Measurements from ENCODE around the gene GBP5. TPM values are rescaled to one million over a fixed set of nuclear protein-coding genes. Genes with fewer than 3 reads are reported as not detected.

The GBP5 gene
- total RNA-seq, 1 donor: under 0.01 TPM

DNA sequence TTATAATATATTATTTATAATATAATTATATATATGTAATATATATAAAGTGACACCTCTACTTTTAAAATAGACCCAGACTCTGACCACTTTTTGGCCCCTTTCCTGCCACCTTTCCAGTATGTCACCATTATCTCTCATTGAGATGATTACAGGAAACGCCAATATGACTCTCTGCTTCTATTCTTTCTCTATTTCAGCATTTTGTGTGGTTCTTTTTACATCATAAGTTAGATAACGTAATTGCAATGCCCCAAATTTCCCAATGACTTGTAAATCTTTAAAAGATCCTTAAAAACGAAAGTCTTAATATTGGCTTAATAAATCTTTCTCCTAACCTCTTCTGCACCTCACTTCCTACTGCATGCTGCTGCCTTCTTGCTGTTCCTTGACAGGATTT is 8.1 kb upstream of the GBP5 start:
- H3K4me1 ChIP-seq (ENCODE audit: insufficient read depth, low read length): no peaks in the 10 kb centered on the region
- no peaks in the 10 kb centered on the region for H4K20me1 ChIP-seq (ENCODE audit: insufficient read depth, low read length)
- H2AFZ ChIP-seq (ENCODE audit: low read length): no peak overlapping the region
- no peak overlapping the region for H3K4me3 ChIP-seq (ENCODE audit: insufficient read depth, low read length)
- H3K4me2 ChIP-seq (ENCODE audit: insufficient read depth, low read length): no peak overlapping the region
- H3K27me3 ChIP-seq (ENCODE audit: insufficient read depth, low read length): no peaks in the 10 kb centered on the region
- no peak for DNase-seq (ENCODE audit: insufficient read length, low spot score, missing footprints)
- no peaks in the 10 kb centered on the region for H3K9me3 ChIP-seq (ENCODE audit: low read depth, low read length)
- TF ChIP-seq, protein P1, sequence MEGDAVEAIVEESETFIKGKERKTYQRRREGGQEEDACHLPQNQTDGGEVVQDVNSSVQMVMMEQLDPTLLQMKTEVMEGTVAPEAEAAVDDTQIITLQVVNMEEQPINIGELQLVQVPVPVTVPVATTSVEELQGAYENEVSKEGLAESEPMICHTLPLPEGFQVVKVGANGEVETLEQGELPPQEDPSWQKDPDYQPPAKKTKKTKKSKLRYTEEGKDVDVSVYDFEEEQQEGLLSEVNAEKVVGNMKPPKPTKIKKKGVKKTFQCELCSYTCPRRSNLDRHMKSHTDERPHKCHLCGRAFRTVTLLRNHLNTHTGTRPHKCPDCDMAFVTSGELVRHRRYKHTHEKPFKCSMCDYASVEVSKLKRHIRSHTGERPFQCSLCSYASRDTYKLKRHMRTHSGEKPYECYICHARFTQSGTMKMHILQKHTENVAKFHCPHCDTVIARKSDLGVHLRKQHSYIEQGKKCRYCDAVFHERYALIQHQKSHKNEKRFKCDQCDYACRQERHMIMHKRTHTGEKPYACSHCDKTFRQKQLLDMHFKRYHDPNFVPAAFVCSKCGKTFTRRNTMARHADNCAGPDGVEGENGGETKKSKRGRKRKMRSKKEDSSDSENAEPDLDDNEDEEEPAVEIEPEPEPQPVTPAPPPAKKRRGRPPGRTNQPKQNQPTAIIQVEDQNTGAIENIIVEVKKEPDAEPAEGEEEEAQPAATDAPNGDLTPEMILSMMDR (IDR thresholded peaks at IDR 0.05; ENCODE audit: extremely low read depth, low read depth, low read length): no peak
- H3K27ac ChIP-seq (ENCODE audit: low read depth, low read length): no peak overlapping the region
- H3K79me2 ChIP-seq (ENCODE audit: insufficient read depth, low read length): no peaks in the 10 kb centered on the region
- no peaks in the 10 kb centered on the region for H3K36me3 ChIP-seq (ENCODE audit: insufficient read depth, low read length)

DNA sequence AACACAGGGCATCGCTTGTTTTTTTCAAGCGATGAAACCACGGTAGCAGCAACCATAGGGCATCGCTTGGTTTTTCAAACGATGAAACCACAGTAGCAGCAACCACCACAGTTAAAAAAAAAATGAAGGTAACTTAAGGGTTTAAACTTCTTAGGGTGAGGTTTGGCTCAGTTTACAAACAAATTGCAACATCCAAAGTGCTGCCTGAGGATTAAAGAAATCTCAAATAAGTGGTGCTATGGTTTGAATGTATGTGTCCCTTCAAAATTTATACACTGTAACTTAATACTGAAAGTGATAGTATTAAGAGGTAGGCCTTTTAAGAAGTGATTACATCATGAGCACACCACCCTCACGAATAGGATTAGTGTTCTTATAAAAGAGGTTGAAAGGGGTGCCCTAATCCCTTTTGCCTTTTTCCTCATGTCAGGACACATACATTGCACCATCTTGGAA is 6.4 kb upstream of the GBP5 start:
- no peak overlapping the region for H3K4me2 ChIP-seq (ENCODE audit: insufficient read depth, low read length)
- H2AFZ ChIP-seq (ENCODE audit: low read length): no peak overlapping the region
- no peaks in the 10 kb centered on the region for H3K36me3 ChIP-seq (ENCODE audit: insufficient read depth, low read length)

DNA sequence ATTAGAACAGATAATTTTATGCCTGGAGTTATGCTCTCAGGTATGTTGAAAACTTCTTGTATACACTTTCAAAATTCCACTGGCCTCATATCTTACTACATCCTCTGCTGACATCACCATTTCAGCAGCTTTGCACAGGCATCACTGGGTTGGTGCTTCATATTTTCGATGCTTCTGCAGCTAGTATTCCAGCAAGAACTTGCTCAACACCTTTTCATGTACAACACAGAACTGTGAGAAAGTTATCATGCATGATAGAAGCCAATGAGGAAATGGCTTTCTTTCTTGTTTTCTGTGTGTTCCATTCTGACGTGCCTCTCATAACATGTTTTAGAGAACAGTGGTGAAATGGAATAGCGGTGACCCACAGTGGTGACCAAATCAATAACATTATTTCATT is 5.1 kb upstream of the GBP5 start:
- TF ChIP-seq, protein P1 (IDR thresholded peaks at IDR 0.05; ENCODE audit: extremely low read depth, low read depth, low read length): no peak
- no peaks in the 10 kb centered on the region for H4K20me1 ChIP-seq (ENCODE audit: insufficient read depth, low read length)
- H3K79me2 ChIP-seq (ENCODE audit: insufficient read depth, low read length): no peaks in the 10 kb centered on the region
- no peak overlapping the region for H3K4me3 ChIP-seq (ENCODE audit: insufficient read depth, low read length)
- no peak overlapping the region for H2AFZ ChIP-seq (ENCODE audit: low read length)
- no peak overlapping the region for H3K27ac ChIP-seq (ENCODE audit: low read depth, low read length)
- no peak for DNase-seq (ENCODE audit: insufficient read length, low spot score, missing footprints)
- H3K4me2 ChIP-seq (ENCODE audit: insufficient read depth, low read length): no peak overlapping the region
- no peaks in the 10 kb centered on the region for H3K4me1 ChIP-seq (ENCODE audit: insufficient read depth, low read length)
- H3K36me3 ChIP-seq (ENCODE audit: insufficient read depth, low read length): no peaks in the 10 kb centered on the region
- H3K27me3 ChIP-seq (ENCODE audit: insufficient read depth, low read length): no peaks in the 10 kb centered on the region
- no peaks in the 10 kb centered on the region for H3K9me3 ChIP-seq (ENCODE audit: low read depth, low read length)

More for the DNA sequence above, 6.4 kb upstream of the GBP5 start:
- DNase-seq (ENCODE audit: insufficient read length, low spot score, missing footprints): no peak
- H4K20me1 ChIP-seq (ENCODE audit: insufficient read depth, low read length): no peaks in the 10 kb centered on the region
- H3K4me1 ChIP-seq (ENCODE audit: insufficient read depth, low read length): no peaks in the 10 kb centered on the region
- TF ChIP-seq, protein P1 (IDR thresholded peaks at IDR 0.05; ENCODE audit: extremely low read depth, low read depth, low read length): no peak
- H3K4me3 ChIP-seq (ENCODE audit: insufficient read depth, low read length): no peak overlapping the region
- no peaks in the 10 kb centered on the region for H3K79me2 ChIP-seq (ENCODE audit: insufficient read depth, low read length)
- H3K27ac ChIP-seq (ENCODE audit: low read depth, low read length): no peak overlapping the region
- H3K27me3 ChIP-seq (ENCODE audit: insufficient read depth, low read length): no peaks in the 10 kb centered on the region
- no peaks in the 10 kb centered on the region for H3K9me3 ChIP-seq (ENCODE audit: low read depth, low read length)

DNA sequence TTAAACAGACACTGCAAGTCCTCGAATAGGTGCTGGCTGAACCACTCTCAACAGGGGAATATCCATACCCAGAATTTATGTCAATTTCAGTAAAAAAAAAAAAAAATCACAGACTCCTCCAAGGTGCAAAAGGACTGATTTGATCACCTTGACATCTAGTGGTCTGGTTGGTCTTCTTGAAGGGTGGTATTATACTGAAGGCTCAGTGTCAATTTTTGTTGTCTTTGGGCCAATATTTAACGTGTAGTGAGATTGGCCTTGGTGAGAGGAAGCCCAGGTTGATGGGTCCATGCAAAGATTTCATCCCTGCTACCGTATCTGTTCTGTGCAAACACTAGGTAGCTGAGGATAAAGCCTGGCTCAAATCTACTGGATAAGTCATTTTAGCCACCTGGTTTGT is 4.0 kb upstream of the GBP5 start:
- Histone ChIP-seq H3K4me2 (ENCODE audit: insufficient read depth, low read length) (no peak overlapping the region), H3K36me3 (ENCODE audit: insufficient read depth, low read length) (no peaks in the 10 kb centered on the region), H3K27me3 (ENCODE audit: insufficient read depth, low read length) (no peaks in the 10 kb centered on the region), H2AFZ (ENCODE audit: low read length) (no peak overlapping the region), H3K4me1 (ENCODE audit: insufficient read depth, low read length) (no peaks in the 10 kb centered on the region), H3K79me2 (ENCODE audit: insufficient read depth, low read length) (no peaks in the 10 kb centered on the region), H3K4me3 (ENCODE audit: insufficient read depth, low read length) (no peak overlapping the region), H3K27ac (ENCODE audit: low read depth, low read length) (no peak overlapping the region), H3K9me3 (ENCODE audit: low read depth, low read length) (no peaks in the 10 kb centered on the region), H4K20me1 (ENCODE audit: insufficient read depth, low read length) (no peaks in the 10 kb centered on the region)
- DNase-seq (ENCODE audit: insufficient read length, low spot score, missing footprints): no peak
- TF ChIP-seq, protein P1 (IDR thresholded peaks at IDR 0.05; ENCODE audit: extremely low read depth, low read depth, low read length): no peak
